K562 (cell line): ENCODE measurements around the gene HOXB7. TPM values are rescaled to one million over a fixed set of nuclear protein-coding genes. Genes with fewer than 3 reads are reported as not detected.

Experiments used
- CLOCK ChIP-seq: fragments of 250-450 bp; sonication (Bioruptor Pico); IDR thresholded peaks from 2 replicates; pipeline ENCODE4 v1.4.0; 2020; ENCODE audit warnings: mild to moderate bottlenecking, moderate library complexity, borderline replicate concordance
- E2F1 ChIP-seq: sonication (generic); formaldehyde crosslinking; IDR thresholded peaks from 2 replicates; pipeline ENCODE4 v1.8.1; 2023; ENCODE audit warnings: mild to moderate bottlenecking, missing genetic modification reagents, moderate library complexity
- MED1 ChIP-seq: sonication (generic); formaldehyde crosslinking; IDR thresholded peaks from 2 replicates; pipeline ENCODE4 v1.8.1; 2023; ENCODE audit warnings: missing genetic modification reagents, borderline replicate concordance
- OTX1 ChIP-seq: fragments of 450-650 bp; formaldehyde crosslinking; IDR thresholded peaks from 2 replicates; pipeline ENCODE4 v1.4.0; 2022; ENCODE audit warnings: mild to moderate bottlenecking
- PHTF2 ChIP-seq: fragments of 250-450 bp; sonication (Bioruptor Pico); IDR thresholded peaks from 2 replicates; pipeline ENCODE4 v1.5.0; 2021; ENCODE audit warnings: mild to moderate bottlenecking
- ZBTB8A ChIP-seq: fragments of 450-650 bp; IDR thresholded peaks from 2 replicates; pipeline ENCODE4 v1.6.1; 2018; ENCODE audit warnings: mild to moderate bottlenecking, moderate library complexity; ENCODE audit not compliant: partially characterized antibody
- ZNF140 ChIP-seq: fragments of 250-450 bp; sonication (Bioruptor Pico); IDR thresholded peaks from 2 replicates; pipeline ENCODE4 v1.8.0; 2021; ENCODE audit warnings: moderate library complexity, mild to moderate bottlenecking, inconsistent platforms
- ZNF175 ChIP-seq: fragments of 200-800 bp; sonication (Bioruptor generic); IDR thresholded peaks from 2 replicates; pipeline ENCODE4 v1.6.1; 2016; ENCODE audit warnings: low read depth, mild to moderate bottlenecking, missing genetic modification characterization, missing compliant biosample characterization
- ZNF398 ChIP-seq: fragments of 250-450 bp; sonication (Bioruptor Pico); IDR thresholded peaks from 2 replicates; pipeline ENCODE4 v1.8.0; 2021; ENCODE audit warnings: moderate library complexity, mild to moderate bottlenecking, inconsistent platforms
- polyA plus RNA-seq, 8 experiments: library from polyadenylated mRNA; depleted of rRNA in 4 of 8; stranded (reverse) in 5 of 8; unstranded in 3 of 8; fragments of >200 nt; fragmentation: Nextera tagmentation in 2 of 8; fragmentation: Illumina TruSeq in 1 of 8; extraction: Ambion mirVana in 2 of 8; extraction: Trizol in 1 of 8; gene quantifications; 2 replicates each; pipeline versions ENCODE4 v1.2.1 to v1.2.3, GENCODE V29; 2011 to 2014; ENCODE audit warnings: inconsistent platforms in 1 of 8, missing spikeins in 1 of 8
- total RNA-seq, 7 experiments: library from RNA; depleted of rRNA in 6 of 7; stranded (reverse); fragments of >200 nt in 6 of 7; fragmentation: Illumina TruSeq in 2 of 7; extraction: Trizol in 2 of 7; gene quantifications; 2 replicates each; pipeline versions ENCODE4 v1.2.1 to v1.2.3, GENCODE V29; 2011 to 2021; ENCODE audit warnings: low replicate concordance in 1 of 7

Gene HOXB7
- total and polyA plus RNA-seq, 9 of the 15 experiments (the other 6 are each of a cell fraction or from before 2014, with no cell fraction given): 5.5 to 16.7 (median 8.3) TPM

GRCh38 chr17:48625495-48626244, 14.9 kb upstream of the HOXB7 start (continued):
- 0 out of 2 replicates have a peak, but pooled peaks have one; percentile 21 for TF ChIP-seq E2F1 (CRISPR knock-in tag)
- no peak for TF ChIP-seq ZBTB8A
- no peak for TF ChIP-seq CLOCK
- no peak for TF ChIP-seq ZNF175 (CRISPR knock-in tag)
- TF ChIP-seq MED1 (CRISPR knock-in tag): no peak
- TF ChIP-seq ZNF140 (CRISPR knock-in tag): no peak
- no peak for TF ChIP-seq ZNF398 (CRISPR knock-in tag)
- peak; percentile 54; the same call in 1 of the 2 replicates for TF ChIP-seq PHTF2 (CRISPR knock-in tag)
- TF ChIP-seq OTX1 (CRISPR knock-in tag): peak; percentile 89
